Measurements from ENCODE around the gene RPS24. TPM values are rescaled to one million over a fixed set of nuclear protein-coding genes. Genes with fewer than 3 reads are reported as not detected.
"Not testable (repeated sequence)": the region's sequence is repeated elsewhere in the genome, so short reads cannot be mapped to it uniquely, and the experiment has no call there.

RPS24 gene
- total RNA-seq, 3 donors from 2014 or later = 1,842 to 2,104 (median 1,901) TPM

DNA sequence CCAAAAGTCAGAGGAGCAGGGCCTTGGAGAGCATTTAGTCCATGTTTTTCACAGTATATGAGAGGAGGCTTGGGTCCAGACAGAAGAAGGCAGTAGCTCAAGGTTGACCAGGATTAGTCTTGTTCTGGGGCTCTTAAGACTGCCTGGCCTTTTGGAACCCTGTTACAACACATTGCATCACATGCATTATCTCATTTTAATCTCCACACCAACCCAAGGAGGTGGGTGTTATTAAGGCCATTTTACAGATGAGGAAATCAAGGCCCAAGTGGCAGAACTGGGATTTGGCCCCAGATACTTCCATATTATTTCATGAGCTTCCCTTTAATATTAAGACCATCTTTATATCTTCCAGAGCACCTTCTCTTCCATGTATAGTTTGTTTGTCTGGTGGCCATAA, 38.8 kb downstream of the RPS24 start:
- peaks cover 2% of the 10 kb centered on the region for H3K36me3 Mint-ChIP-seq (ENCODE audit: insufficient read depth)
- H3K4me3 Mint-ChIP-seq = no peak overlapping the region
- DNase-seq (no peak), ATAC-seq (no peak)
- no peaks in the 10 kb centered on the region for H3K27me3 Mint-ChIP-seq (ENCODE audit: low read depth)
- peaks cover 5% of the 10 kb centered on the region for H3K9me3 Mint-ChIP-seq
- no peaks in the 10 kb centered on the region for H3K4me1 Mint-ChIP-seq (ENCODE audit: low read depth)

DNA sequence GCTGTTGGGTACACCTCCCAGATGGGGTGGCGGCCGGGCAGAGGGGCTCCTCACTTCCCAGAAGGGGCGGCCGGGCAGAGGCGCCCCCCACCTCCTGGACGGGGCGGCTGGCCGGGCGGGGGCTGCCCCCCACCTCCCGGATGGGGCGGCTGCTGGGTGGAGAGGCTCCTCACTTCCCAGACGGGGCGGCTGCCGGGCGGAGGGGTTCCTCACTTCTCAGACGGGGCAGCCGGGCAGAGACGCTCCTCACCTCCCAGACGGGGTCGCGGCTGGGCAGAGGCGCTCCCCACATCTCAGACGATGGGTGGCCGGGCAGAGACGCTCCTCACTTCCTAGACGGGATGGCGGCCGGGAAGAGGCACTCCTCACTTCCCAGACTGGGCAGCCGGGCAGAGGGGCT, 42.1 kb downstream of the RPS24 start:
- H3K4me1 Mint-ChIP-seq (ENCODE audit: low read depth); H3K4me3 Mint-ChIP-seq; H3K27me3 Mint-ChIP-seq (ENCODE audit: low read depth); H3K36me3 Mint-ChIP-seq (ENCODE audit: insufficient read depth); ATAC-seq; DNase-seq; H3K9me3 Mint-ChIP-seq: not testable (repeated sequence)

DNA sequence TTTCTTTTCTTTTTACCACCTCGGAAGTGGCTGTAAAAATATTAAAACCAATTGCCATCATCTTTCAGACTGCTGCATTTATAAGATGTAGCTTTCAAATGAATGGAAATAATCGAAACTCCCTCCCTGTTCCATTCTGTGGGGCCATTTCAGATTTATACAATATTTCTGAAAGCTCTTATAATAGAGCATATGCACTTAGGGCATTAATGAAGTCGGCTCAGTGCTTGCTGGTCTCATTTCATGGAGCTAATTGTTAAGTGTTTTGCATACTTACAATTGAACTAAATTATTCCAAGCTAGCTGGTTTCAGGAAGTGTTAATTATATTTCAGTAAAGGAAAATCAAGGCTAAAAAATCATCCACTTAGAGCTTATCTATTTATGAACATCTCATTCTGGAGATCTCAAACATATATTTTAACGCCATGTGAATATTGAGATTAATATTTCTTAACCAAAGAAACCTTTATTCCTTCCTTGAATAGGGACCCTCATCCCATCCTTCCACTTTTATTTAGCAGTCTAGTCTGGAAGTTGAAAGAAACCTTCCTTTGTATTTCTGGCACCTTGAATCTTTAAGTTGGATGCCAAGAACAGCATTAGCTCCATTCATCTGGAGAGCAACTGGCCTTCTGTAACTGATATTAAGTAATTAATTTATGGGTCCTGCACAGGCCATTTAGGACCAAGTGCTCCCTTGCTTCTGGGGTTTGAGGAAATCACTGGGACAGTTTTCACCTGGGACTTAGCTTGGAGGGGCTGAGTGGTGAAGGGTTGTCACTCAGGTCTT, 45.1 kb downstream of the RPS24 start:
- Mint-ChIP-seq H3K4me1 (ENCODE audit: low read depth) (no peaks in the 10 kb centered on the region), H3K36me3 (ENCODE audit: insufficient read depth) (peaks cover 2% of the 10 kb centered on the region), H3K4me3 (no peak overlapping the region), H3K27me3 (ENCODE audit: low read depth) (peaks cover 2% of the 10 kb centered on the region), H3K9me3 (peaks cover 5% of the 10 kb centered on the region)
- ATAC-seq = no peak
- no peak for DNase-seq

DNA sequence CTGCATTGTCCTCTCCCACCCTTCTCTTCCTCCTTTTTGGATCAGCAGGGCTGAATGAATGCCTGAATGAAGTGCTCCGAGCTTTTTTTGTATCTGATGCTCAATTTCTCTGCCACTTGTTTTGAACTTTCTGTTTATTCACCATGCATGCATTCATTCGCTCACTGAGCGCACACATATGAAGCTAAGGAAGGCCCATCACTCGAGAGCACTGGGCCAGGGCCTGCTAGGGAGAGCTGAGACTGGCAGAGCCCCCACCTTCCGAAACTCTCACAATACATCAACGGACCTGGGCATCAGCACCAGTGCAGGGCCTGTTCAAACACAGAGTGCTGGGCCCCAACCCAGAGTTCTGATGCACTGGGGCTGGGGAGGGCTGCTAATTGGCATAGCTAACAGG, 45.7 kb downstream of the RPS24 start:
- Mint-ChIP-seq H3K9me3 (peaks cover under 1% of the 10 kb centered on the region), H3K4me1 (ENCODE audit: low read depth) (no peaks in the 10 kb centered on the region), H3K27me3 (ENCODE audit: low read depth) (peaks cover 2% of the 10 kb centered on the region), H3K36me3 (ENCODE audit: insufficient read depth) (no peaks in the 10 kb centered on the region), H3K4me3 (no peak overlapping the region)
- DNase-seq (no peak), ATAC-seq (no peak)

DNA sequence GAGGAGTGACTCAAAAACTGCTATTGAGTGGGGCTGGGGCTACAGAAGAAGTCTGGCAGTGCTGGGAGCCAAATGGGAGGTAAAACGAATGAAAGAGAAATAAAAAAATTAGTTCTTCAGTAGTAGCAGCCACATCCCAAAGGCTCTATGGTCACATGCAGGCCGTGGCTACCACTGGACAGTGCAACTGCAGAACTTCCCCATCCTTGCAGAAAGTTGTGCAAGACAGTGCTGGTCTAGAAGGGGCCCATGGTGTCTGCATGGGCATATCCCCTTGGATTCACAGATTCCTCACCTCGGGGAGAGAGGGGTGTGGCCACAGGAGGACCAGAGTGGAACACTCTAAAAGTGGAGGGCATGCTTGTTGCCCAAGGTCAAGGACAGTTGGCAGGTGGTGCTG, 47.6 kb downstream of the RPS24 start:
- Mint-ChIP-seq H3K9me3 (no peaks in the 10 kb centered on the region), H3K4me3 (no peak overlapping the region), H3K27me3 (ENCODE audit: low read depth) (peaks cover 12% of the 10 kb centered on the region), H3K4me1 (ENCODE audit: low read depth) (no peaks in the 10 kb centered on the region), H3K36me3 (ENCODE audit: insufficient read depth) (no peaks in the 10 kb centered on the region)
- ATAC-seq (no peak), DNase-seq (no peak)

DNA sequence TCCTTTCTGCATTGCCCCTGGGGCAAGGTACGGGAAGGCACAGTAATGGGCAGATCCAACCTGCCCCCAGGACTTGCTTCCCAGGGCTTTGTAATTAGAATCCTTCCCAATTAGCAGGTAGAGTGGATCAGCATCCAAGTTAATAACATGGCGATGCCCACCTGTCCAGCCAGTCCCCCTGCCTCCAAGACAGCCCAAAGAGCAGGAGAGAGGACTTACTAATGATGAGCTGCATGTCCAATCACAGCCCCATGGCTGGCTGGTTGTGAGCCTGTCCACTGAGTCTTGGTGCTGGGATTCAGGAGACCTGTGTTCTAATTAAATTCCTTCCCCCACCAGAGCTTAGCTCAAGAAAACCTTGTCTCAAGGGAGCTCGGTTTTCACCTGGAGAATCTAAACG, 49.0 kb downstream of the RPS24 start:
- Mint-ChIP-seq H3K9me3 (no peaks in the 10 kb centered on the region), H3K27me3 (ENCODE audit: low read depth) (peaks cover 12% of the 10 kb centered on the region), H3K4me1 (ENCODE audit: low read depth) (no peaks in the 10 kb centered on the region), H3K36me3 (ENCODE audit: insufficient read depth) (no peaks in the 10 kb centered on the region), H3K4me3 (no peak overlapping the region)
- ATAC-seq (no peak), DNase-seq (no peak)

Other genes with a start within 250 kb of the RPS24 start
- 1 to 10 TPM; 1.0 to 1.5 (median 1.5) TPM for gene DLG5, start 107.1 kb upstream of the RPS24 start, total RNA-seq
- 10 to 100 TPM; 30.7 to 33.7 (median 31.0) TPM for gene POLR3A, start 4.3 kb upstream of the RPS24 start, total RNA-seq

Measured in activated T-cell treated with anti-CD3 and anti-CD28 coated beads, Interleukin-2, amount 50 U/mL, for 4 hours (primary cell).